Fibroblast of mammary gland (primary cell): ENCODE data around the gene CYP24A1.

Experiments
- DNase-seq: peaks from one replicate; pipeline ENCODE4 v3.0.0-alpha.2; 2010; ENCODE audit warnings: low read depth
- H3K4me3 ChIP-seq: 2 replicates; pipeline ENCODE4 v1.5.1; 2011; ENCODE audit warnings: low read depth, mild to moderate bottlenecking, low read length, moderate library complexity; ENCODE audit not compliant: control insufficient read depth
- CTCF ChIP-seq: conservative IDR thresholded peaks from 2 replicates; pipeline ENCODE4 v1.5.1; 2011; ENCODE audit warnings: low read depth, low read length, inconsistent platforms; ENCODE audit not compliant: control insufficient read depth, insufficient read depth

The CYP24A1 gene

DNA sequence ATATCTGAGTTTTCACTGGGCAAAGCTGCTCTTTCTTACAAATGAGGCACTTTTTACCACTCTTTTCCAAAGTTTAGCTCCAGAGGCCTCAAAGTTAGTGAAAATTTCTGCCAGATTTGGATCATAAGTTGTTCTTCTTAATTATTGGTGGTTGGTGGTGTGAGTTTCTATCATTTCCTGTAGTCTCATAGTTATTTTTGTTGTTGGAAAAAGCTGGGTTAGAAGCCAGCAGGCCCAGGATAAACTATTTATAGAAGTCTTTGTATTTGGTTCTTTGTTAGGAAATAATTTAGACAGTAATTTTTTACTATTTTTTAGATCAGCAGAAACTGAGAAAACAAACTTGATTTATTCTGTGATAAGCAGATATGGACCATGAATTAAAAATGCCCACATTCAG lies 44.7 kb upstream of the CYP24A1 start:
- no peak for TF ChIP-seq CTCF
- no peak for DNase-seq
- no peak overlapping the region for H3K4me3 ChIP-seq

DNA sequence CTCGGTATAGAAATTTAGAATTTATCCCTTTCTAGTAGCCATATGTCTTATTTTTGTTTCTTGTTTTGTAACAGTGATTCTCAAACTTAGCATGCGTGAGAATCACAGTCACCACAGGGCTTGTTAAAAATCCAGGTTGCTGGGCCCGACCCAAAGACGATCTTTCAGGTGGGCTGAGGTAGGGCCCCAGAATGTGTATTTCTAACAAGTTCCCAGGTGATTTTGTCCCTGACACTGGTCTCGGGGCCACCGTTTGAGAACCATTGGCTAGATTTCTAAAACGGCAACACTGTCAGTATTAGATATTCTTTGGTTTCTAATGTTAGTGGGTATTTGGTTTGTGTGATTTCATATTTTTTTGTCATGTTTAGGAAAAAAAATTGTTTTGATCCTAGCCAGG lies 44.0 kb upstream of the CYP24A1 start:
- no peak for TF ChIP-seq CTCF
- no peak overlapping the region for H3K4me3 ChIP-seq
- no peak for DNase-seq

DNA sequence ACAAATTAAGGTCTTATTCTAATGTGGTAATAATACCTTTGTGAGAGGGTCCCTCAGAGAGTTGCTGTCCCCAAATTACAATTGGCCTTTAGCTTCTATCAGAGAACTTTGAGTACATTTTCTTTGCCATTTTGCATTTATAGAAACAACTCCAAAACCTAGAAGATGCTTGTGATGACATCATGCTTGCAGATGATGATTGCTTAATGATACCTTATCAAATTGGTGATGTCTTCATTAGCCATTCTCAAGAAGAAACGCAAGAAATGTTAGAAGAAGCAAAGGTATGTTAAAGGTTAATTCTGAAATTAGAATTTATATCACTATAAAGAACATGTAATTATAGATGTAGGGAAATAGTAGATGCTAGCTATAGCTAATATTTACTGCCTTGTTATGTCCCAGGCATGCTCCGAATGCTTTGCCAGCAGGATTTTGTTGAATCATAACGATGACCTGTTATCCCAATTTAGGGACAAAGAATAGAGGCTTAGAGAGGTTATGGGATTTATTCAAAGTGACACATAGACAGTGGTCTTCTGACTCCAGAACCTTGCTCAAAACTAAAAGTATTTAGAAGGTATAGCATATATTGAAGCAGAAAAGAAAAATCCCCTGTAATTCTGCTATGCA lies 41.5 kb upstream of the CYP24A1 start:
- H3K4me3 ChIP-seq = no peak overlapping the region
- no peak for TF ChIP-seq CTCF
- no peak for DNase-seq

- no peak overlapping the region for H3K4me3 ChIP-seq
- no peak for DNase-seq
- TF ChIP-seq CTCF = no peak
Observed at GRCh38 chr20:54214566-54214965, 40.8 kb upstream of the CYP24A1 start.

- no peak for TF ChIP-seq CTCF
- no peak overlapping the region for H3K4me3 ChIP-seq
- no peak for DNase-seq
Observed at GRCh38 chr20:54212871-54213270, 39.1 kb upstream of the CYP24A1 start.

DNA sequence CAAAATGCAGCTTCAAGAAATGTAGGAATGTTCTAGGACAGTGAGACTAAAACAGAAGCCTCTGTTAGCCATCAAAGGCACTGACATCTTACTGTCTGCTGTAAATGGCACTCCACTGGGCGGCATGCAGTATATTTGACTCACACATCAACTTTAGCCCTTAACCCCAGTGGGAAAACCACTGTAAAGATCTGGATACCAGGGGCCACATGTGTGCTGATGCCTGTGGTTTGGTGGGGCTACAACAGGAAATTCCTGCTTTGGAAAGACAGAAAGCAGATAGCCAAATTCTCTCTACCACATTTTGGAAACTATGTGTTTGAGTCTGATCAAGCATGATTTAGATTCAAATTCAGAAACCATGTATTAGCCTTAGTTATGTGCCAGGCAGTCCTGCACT lies 38.4 kb upstream of the CYP24A1 start:
- no peak overlapping the region for H3K4me3 ChIP-seq
- TF ChIP-seq CTCF = no peak
- DNase-seq = peak; percentile 78
